Fibroblast of peridontal ligament (primary cell): ENCODE data around the gene NCOR2.

ENCODE experiments used
- DNase-seq: peaks from one replicate; pipeline ENCODE4 v3.0.0-alpha.2; 2010; ENCODE audit errors: extremely low read depth

Gene NCOR2

DNA sequence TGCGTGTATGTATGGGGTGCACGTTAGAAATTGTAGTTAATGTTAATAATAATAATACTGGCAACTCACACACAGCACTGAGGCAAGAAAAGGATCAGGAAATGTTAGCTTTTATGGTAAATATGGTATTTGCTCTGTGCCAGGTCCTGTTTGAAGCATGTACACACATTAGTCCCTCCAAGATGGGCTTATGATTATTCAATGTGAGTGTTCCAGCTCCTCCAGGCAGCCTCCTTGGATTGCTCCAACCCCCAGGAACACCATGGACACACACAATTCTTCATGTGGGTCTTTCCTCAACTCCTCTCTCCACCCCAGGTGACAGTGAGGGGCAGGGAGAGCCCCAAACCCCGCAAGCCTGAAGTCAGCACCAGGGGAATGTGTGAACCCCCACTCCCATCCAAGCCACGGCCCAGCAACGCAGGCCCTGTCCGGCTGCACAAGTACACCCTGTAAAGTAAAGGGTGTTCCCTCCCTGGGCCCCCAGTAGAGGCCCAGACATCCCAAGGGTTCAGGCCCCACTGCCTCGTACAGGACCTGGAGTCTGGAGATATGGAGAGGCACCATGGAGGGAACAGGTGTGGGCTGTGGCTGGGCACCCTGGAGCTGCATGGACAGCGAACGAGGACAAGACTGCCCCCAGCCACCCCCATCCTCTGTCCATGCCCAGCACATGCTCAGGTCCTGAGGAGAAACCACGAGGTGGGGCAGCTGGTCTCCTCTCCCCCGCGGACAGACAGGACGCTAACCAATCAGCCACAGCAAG lies 41.3 kb downstream of the NCOR2 start:
- no peak for DNase-seq

- no peak for DNase-seq
Observed at GRCh38 chr12:124525455-124525854, 42.0 kb downstream of the NCOR2 start.

- peak; percentile 89 for DNase-seq
Observed at GRCh38 chr12:124524231-124524925, 43.0 kb downstream of the NCOR2 start.

DNA sequence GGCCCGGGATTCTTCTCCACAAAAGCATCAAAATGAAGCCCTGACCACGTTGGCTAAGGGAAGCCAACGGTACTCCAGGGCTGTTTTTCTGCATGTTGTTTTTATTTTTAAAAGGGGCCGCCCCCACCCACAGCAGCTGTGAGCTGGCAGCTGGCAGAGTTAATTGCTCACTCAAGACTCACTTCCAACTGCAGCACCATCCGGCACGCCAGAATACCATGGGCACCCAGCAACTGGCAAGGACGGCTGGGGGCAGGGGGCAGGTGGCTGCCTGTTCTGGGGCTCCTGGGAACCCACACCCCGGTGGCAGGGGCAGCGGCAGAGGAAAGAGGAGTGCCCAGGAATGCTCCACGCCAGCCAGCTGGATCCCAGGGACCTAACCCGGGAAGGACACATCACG lies 44.3 kb downstream of the NCOR2 start:
- DNase-seq: no peak

DNA sequence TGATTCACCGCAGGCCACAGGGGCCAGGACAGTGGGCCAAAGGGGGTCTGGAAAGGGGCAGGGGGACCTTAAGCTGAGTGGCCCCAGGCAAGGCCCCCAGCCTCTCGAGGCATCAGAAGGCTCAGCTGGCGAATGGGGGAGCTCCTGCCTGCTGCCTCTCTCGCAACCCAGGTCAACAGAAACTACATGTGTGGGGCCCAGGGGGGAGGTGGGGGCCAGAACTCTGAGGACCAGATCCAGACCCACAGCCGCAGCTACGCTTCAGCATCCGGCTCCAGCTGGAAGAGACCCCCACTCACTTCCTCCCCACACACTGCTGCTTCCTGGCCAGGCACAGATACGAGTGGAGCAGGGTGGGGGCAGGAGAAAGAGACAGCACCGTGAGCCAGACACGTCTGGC lies 46.5 kb downstream of the NCOR2 start:
- DNase-seq: no peak

DNA sequence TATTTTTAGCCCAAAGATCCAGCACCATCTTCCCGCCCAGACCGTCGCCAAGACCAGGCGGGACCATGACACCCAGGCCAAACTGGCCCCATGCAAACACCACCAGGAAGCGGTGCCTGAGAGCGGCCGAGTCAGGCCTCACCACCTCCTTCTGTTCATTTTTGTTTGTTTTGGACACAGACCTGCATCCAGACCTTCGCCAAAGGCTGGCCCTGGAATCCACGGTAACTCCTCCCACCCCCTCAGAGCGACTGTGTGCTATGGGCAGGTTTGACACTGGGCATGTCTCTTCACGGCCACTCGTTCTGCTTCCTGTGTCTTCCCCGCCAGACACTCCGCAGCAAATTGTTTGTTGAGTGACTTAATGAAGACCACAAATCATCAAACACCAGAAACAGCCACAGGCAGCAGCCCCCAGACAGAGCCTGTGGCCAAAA lies 47.1 kb downstream of the NCOR2 start:
- no peak for DNase-seq

- DNase-seq: no peak
Observed at GRCh38 chr12:124519746-124520145, 47.7 kb downstream of the NCOR2 start.

DNA sequence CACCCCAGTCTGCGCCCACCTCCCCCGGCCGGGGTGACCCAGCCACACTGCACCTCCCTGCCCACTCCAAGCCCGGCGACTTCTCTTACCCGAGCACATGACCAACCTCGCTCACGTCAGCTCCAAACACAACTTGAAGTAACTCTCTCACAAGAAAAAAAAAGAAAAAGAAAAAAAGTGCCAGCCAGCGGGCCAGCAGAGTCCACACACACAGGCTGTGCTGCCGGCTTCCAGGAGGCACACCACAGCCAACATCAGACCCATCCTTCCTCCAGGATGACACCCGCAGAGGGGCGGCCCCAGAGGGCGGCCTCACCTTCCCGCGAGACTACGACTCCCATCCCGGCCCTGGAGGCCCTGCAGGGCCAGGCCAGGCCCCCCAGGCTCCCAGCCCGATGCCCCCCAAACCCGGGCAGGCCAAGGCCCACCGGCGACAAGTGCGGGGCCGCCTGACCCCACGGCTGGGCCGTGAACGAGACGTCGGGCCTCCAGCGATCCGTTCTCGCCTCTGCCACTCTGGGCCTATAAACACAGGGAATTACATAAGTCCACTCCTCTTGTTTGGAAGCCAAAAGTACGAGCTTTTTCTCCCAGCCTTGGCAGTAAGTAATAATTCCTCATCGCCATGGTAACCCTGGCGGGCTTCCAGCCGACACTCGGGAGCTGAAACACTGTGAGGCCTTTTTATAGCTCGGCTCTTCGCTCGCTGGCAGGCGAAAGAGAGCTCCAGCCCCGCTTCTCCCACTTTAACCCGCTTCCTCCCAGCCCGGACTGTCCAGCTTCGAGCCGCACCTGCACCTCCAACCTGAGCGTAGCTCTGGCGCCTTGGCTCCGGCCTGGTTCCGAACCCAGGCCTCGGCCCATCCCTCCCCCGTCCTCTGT lies 49.1 kb downstream of the NCOR2 start:
- DNase-seq: peak; percentile 100
